B cell (primary cell): ENCODE measurements around the gene ATP8B1. TPM values are rescaled to one million over a fixed set of nuclear protein-coding genes. Genes with fewer than 3 reads are reported as not detected.

ENCODE experiments used
- ATAC-seq: fragments of 200-7000 bp; cut with Tn5 transposase; one replicate; pipeline ENCODE4 v1.10.0; 2021; ENCODE audit warnings: low read depth, mild to moderate bottlenecking, moderate number of reproducible peaks, moderate library complexity
- CTCF ChIA-PET: fragments of 350-600 bp; sonication (Branson Sonifier 250); formaldehyde crosslinking; loops from one replicate; lab custom pipeline; 2021; ENCODE audit warnings: antibody characterized with exemption, inconsistent platforms; lab: Charles Lee
- POLR2A ChIA-PET: fragments of 350-600 bp; sonication (Branson Sonifier 250); formaldehyde crosslinking; loops from one replicate; lab custom pipeline; 2021; ENCODE audit warnings: antibody characterized with exemption; lab: Charles Lee
- DNase-seq: peaks from one replicate; pipeline ENCODE4 v3.0.0; 2013
- H2AFZ ChIP-seq: 2 replicates; pipeline ENCODE4 v1.6.1; 2012; ENCODE audit warnings: mild to moderate bottlenecking, low read depth, low read length; ENCODE audit not compliant: insufficient read depth, poor library complexity, severe bottlenecking
- H3K27ac ChIP-seq, 2 donors: 1 replicate in 1 of 2; 2 replicates in 1 of 2; pipeline ENCODE4 v1.5.1; 2012 to 2013; ENCODE audit warnings: low read length in 2 of 2, mild to moderate bottlenecking in 2 of 2, moderate library complexity in 1 of 2
- H3K27me3 ChIP-seq, 4 experiments: fragments of 200-600 bp in 1 of 4; sonication (generic) in 1 of 4; replicated peaks in 1 of 4; 1 replicate in 2 of 4; 2 replicates in 2 of 4; pipeline versions ENCODE4 v1.6.1 to v1.7.0; 2013 to 2016; ENCODE audit warnings: low read length in 3 of 4, mild to moderate bottlenecking in 2 of 4, mixed read lengths in 1 of 4, moderate library complexity in 1 of 4; ENCODE audit not compliant: insufficient read depth in 4 of 4, control insufficient read depth in 3 of 4; ENCODE audit errors: control extremely low read depth in 1 of 4
- H3K36me3 ChIP-seq, 2 experiments: replicated peaks in 1 of 2; 1 replicate in 1 of 2; 2 replicates in 1 of 2; pipeline versions ENCODE4 v1.6.1 to v1.7.1; 2013; ENCODE audit warnings: low read length in 1 of 2; ENCODE audit not compliant: insufficient read depth in 2 of 2, control insufficient read depth in 1 of 2; ENCODE audit errors: control extremely low read depth in 1 of 2, extremely low read depth in 1 of 2
- H3K4me1 ChIP-seq, 2 donors: fragments of 200-600 bp in 1 of 2; sonication (generic) in 1 of 2; 1 replicate in 1 of 2; 2 replicates in 1 of 2; pipeline versions ENCODE4 v1.5.1 to v1.6.1; 2013 to 2017; ENCODE audit warnings: low read length in 2 of 2; ENCODE audit not compliant: control insufficient read depth in 2 of 2, insufficient read depth in 2 of 2
- H3K4me2 ChIP-seq: replicated peaks from 2 replicates; pipeline ENCODE3; 2012; ENCODE audit warnings: mild to moderate bottlenecking, low read depth, low read length; ENCODE audit not compliant: poor library complexity, severe bottlenecking
- H3K4me3 ChIP-seq, 5 experiments: fragments of 200-600 bp in 1 of 5; sonication (generic) in 1 of 5; 1 replicate in 3 of 5; 2 replicates in 2 of 5; pipeline versions ENCODE4 v1.5.1 to v1.7.0; 2011 to 2016; ENCODE audit warnings: low read length in 4 of 5, mild to moderate bottlenecking in 4 of 5, low read depth in 2 of 5, control low read depth in 1 of 5, moderate library complexity in 1 of 5; ENCODE audit not compliant: insufficient read depth in 1 of 5; ENCODE audit errors: control extremely low read depth in 1 of 5, extremely low read depth in 1 of 5
- H3K79me2 ChIP-seq: fragments of 200-600 bp; sonication (generic); one replicate; pipeline ENCODE4 v1.6.0; 2016; ENCODE audit warnings: low read length; ENCODE audit not compliant: control insufficient read depth, insufficient read depth
- H3K9ac ChIP-seq: fragments of 200-600 bp; sonication (generic); 2 replicates; pipeline ENCODE4 v1.6.1; 2017; ENCODE audit warnings: mild to moderate bottlenecking, low read length, moderate library complexity
- H3K9me3 ChIP-seq, 3 donors: one replicate each; pipeline versions ENCODE4 v1.6.1 to v1.7.1; 2013; ENCODE audit warnings: low read length in 2 of 3; ENCODE audit not compliant: control insufficient read depth in 2 of 3, insufficient read depth in 1 of 3; ENCODE audit errors: control extremely low read depth in 1 of 3
- H4K20me1 ChIP-seq: 2 replicates; pipeline ENCODE4 v1.6.0; 2012; ENCODE audit warnings: mild to moderate bottlenecking, low read length; ENCODE audit not compliant: insufficient read depth, control insufficient read depth, poor library complexity, severe bottlenecking
- H3K27ac Mint-ChIP-seq: one replicate; pipeline ENCODE4 v1.8.0; 2021; ENCODE audit warnings: mixed read lengths
- H3K27me3 Mint-ChIP-seq: one replicate; pipeline ENCODE4 v1.8.0; 2021; ENCODE audit warnings: mixed read lengths
- H3K4me1 Mint-ChIP-seq: one replicate; pipeline ENCODE4 v1.8.0; 2021; ENCODE audit warnings: mixed read lengths
- H3K4me3 Mint-ChIP-seq: one replicate; pipeline ENCODE4 v1.8.0; 2021; ENCODE audit warnings: mixed read lengths
- H3K9me3 Mint-ChIP-seq: one replicate; pipeline ENCODE4 v1.8.0; 2022; ENCODE audit warnings: mixed read lengths; ENCODE audit not compliant: insufficient read depth
- CTCF ChIP-seq: fragments of 200-600 bp; IDR thresholded peaks from one replicate; pipeline ENCODE4 v1.8.0; 2022; ENCODE audit warnings: antibody characterized with exemption, mild to moderate bottlenecking
- EZH2 ChIP-seq: IDR thresholded peaks from 2 replicates; pipeline ENCODE4 v1.6.1; 2012; ENCODE audit warnings: borderline replicate concordance, low read depth, mild to moderate bottlenecking, moderate library complexity, low read length; ENCODE audit not compliant: insufficient read depth, poor library complexity, severe bottlenecking
- WGBS: methylation state at CpG from one replicate; pipeline ENCODE4 v1.1.5; 2013; ENCODE audit warnings: missing lambda C conversion rate; ENCODE audit not compliant: insufficient coverage; 5-methylcytosine and 5-hydroxymethylcytosine counted together
- intact Hi-C: fragments of 100-400 bp; cut with micrococcal nuclease; formaldehyde crosslinking; loops from one replicate; pipeline ENCODE4 v1.10.0; 2022
- polyA plus RNA-seq: library from polyadenylated mRNA; depleted of rRNA; stranded (reverse); fragments of >200 nt; gene quantifications from 2 replicates; pipeline ENCODE4 v1.2.3, GENCODE V29; 2012
- total RNA-seq, 2 donors: library from RNA; stranded (reverse); fragments of 120-200 nt in 1 of 2; gene quantifications; 1 replicate in 1 of 2; 2 replicates in 1 of 2; pipeline versions ENCODE4 v1.2.3 to v1.2.4, GENCODE V29; 2013 to 2022

The ATP8B1 gene
- total and polyA plus RNA-seq, 2 donors (not counting 1 experiment from before 2014, with no cell fraction given), result 0.27 TPM; not detected in 1

GRCh38 chr18:57631697-57632096 lies 171.4 kb downstream of the ATP8B1 start:
- Histone ChIP-seq H3K9ac (peak overlapping the region; percentile 89), H3K4me3 (peak overlapping the region; percentile 89 to 99 (median 98)), H3K79me2 (peaks cover 27% of the 10 kb centered on the region), H3K4me2 (peak overlapping the region; percentile 79), H3K4me1 (peaks cover 15 to 17% of the 10 kb centered on the region in 2 donors), H4K20me1 (peaks cover 22% of the 10 kb centered on the region), H2AFZ (peak overlapping the region; percentile 7), H3K36me3 (peaks cover 0 to 2% of the 10 kb centered on the region in 2 experiments), H3K27me3 (no peaks in the 10 kb centered on the region), H3K27ac (peak overlapping the region; percentile 13 to 85), H3K9me3 (no peaks in the 10 kb centered on the region)
- Mint-ChIP-seq H3K9me3 (no peaks in the 10 kb centered on the region), H3K4me1 (peaks cover 32% of the 10 kb centered on the region), H3K27ac (peak overlapping the region; percentile 98), H3K27me3 (no peaks in the 10 kb centered on the region), H3K4me3 (peak overlapping the region; percentile 97)
- POLR2A ChIA-PET, result interaction anchor here (2.4 kb wide), 1 partner anchor 9 kb away, joined by 35 read pairs; the partner anchor contains the start of gene NARS1
- intact Hi-C loops, result loop anchor here (1.0 to 10.0 kb wide), 5 partner anchors 17 to 493 kb away; partner anchors contain the start of gene FECH
- TF ChIP-seq EZH2 (no peak), CTCF (no peak)
- ATAC-seq (no peak), DNase-seq (no peak)
- WGBS, result 61% methylated on average over 2 of the region's 2 CpGs
- CTCF ChIA-PET, result interaction anchor here (1.3 to 1.9 kb wide), 5 partner anchors 9 to 490 kb away, joined by 4 to 14 read pairs (median 7); partner anchors contain the start of gene NARS1
